Activated T-helper 17 cell treated with anti-CD3 and anti-CD28 coated beads, Interleukin-2, amount 50 U/mL, for 72 hours (primary cell): Measurements from ENCODE around the gene SNX3. TPM values are rescaled to one million over a fixed set of nuclear protein-coding genes. Genes with fewer than 3 reads are reported as not detected.

Source experiments
- ATAC-seq: fragments of 150-1000 bp; cut with Tn5 transposase; replicated peaks from 2 replicates; pipeline ENCODE4 v1.10.0; 2021; ENCODE audit warnings: mild to moderate bottlenecking, moderate library complexity
- H3K27ac Mint-ChIP-seq: one replicate; pipeline ENCODE4 v1.8.0; 2022; ENCODE audit warnings: mixed read lengths
- H3K27me3 Mint-ChIP-seq: one replicate; pipeline ENCODE4 v1.8.0; 2022; ENCODE audit warnings: mixed read lengths
- H3K36me3 Mint-ChIP-seq: one replicate; pipeline ENCODE4 v1.8.0; 2022; ENCODE audit warnings: low read depth, mild to moderate bottlenecking, mixed read lengths
- H3K4me1 Mint-ChIP-seq: one replicate; pipeline ENCODE4 v1.8.0; 2022; ENCODE audit warnings: mixed read lengths
- H3K4me3 Mint-ChIP-seq: one replicate; pipeline ENCODE4 v1.8.0; 2022; ENCODE audit warnings: mild to moderate bottlenecking, mixed read lengths
- H3K9me3 Mint-ChIP-seq: one replicate; pipeline ENCODE4 v1.8.0; 2022; ENCODE audit warnings: mixed read lengths
- total RNA-seq, 2 donors: library from RNA; stranded (reverse); gene quantifications; one replicate each; pipeline ENCODE4 v1.2.3, GENCODE V29; 2022

SNX3 gene
- total RNA-seq, 2 donors from 2014 or later: 60.1 to 84.6 TPM

- peaks cover 4% of the 10 kb centered on the region for H3K4me1 Mint-ChIP-seq
- peak; percentile 19 for ATAC-seq
- H3K27ac Mint-ChIP-seq: no peak overlapping the region
- peak overlapping the region; percentile 31 for H3K4me3 Mint-ChIP-seq
- no peaks in the 10 kb centered on the region for H3K9me3 Mint-ChIP-seq
- H3K36me3 Mint-ChIP-seq: no peaks in the 10 kb centered on the region
- peaks cover 71% of the 10 kb centered on the region for H3K27me3 Mint-ChIP-seq
Measured at GRCh38 chr6:108175592-108176279, 85.1 kb downstream of the SNX3 start.

GRCh38 chr6:108175176-108175591, 85.7 kb downstream of the SNX3 start:
- Mint-ChIP-seq H3K36me3 (no peaks in the 10 kb centered on the region), H3K4me1 (peaks cover 4% of the 10 kb centered on the region), H3K27me3 (peaks cover 67% of the 10 kb centered on the region), H3K9me3 (no peaks in the 10 kb centered on the region), H3K4me3 (peak overlapping the region; percentile 31), H3K27ac (no peak overlapping the region)
- ATAC-seq: no peak

GRCh38 chr6:108174371-108175175, 86.3 kb downstream of the SNX3 start:
- peaks cover 62% of the 10 kb centered on the region for H3K27me3 Mint-ChIP-seq
- H3K4me1 Mint-ChIP-seq: peaks cover 4% of the 10 kb centered on the region
- H3K27ac Mint-ChIP-seq: no peak overlapping the region
- no peak for ATAC-seq
- H3K36me3 Mint-ChIP-seq: no peaks in the 10 kb centered on the region
- no peaks in the 10 kb centered on the region for H3K9me3 Mint-ChIP-seq
- H3K4me3 Mint-ChIP-seq: peak overlapping the region; percentile 31

GRCh38 chr6:108171918-108172516, 88.8 kb downstream of the SNX3 start:
- H3K27ac Mint-ChIP-seq: no peak overlapping the region
- no peak overlapping the region for H3K4me3 Mint-ChIP-seq
- no peak for ATAC-seq
- H3K4me1 Mint-ChIP-seq: peaks cover 11% of the 10 kb centered on the region
- H3K9me3 Mint-ChIP-seq: no peaks in the 10 kb centered on the region
- no peaks in the 10 kb centered on the region for H3K36me3 Mint-ChIP-seq
- peaks cover 63% of the 10 kb centered on the region for H3K27me3 Mint-ChIP-seq

GRCh38 chr6:108171291-108171917, 89.4 kb downstream of the SNX3 start:
- H3K36me3 Mint-ChIP-seq: no peaks in the 10 kb centered on the region
- H3K4me1 Mint-ChIP-seq: peaks cover 11% of the 10 kb centered on the region
- no peak overlapping the region for H3K27ac Mint-ChIP-seq
- H3K4me3 Mint-ChIP-seq: no peak overlapping the region
- no peak for ATAC-seq
- H3K27me3 Mint-ChIP-seq: peaks cover 62% of the 10 kb centered on the region
- no peaks in the 10 kb centered on the region for H3K9me3 Mint-ChIP-seq

- Mint-ChIP-seq H3K27me3 (peaks cover 63% of the 10 kb centered on the region), H3K4me1 (peaks cover 18% of the 10 kb centered on the region), H3K4me3 (no peak overlapping the region), H3K27ac (no peak overlapping the region), H3K36me3 (peaks cover 5% of the 10 kb centered on the region), H3K9me3 (no peaks in the 10 kb centered on the region)
- no peak for ATAC-seq
Measured at GRCh38 chr6:108170332-108171290, 90.2 kb downstream of the SNX3 start.

GRCh38 chr6:108169464-108170331, 91.1 kb downstream of the SNX3 start:
- H3K36me3 Mint-ChIP-seq: peaks cover 9% of the 10 kb centered on the region
- peak overlapping the region; percentile 69 for H3K4me3 Mint-ChIP-seq
- peaks cover 21% of the 10 kb centered on the region for H3K4me1 Mint-ChIP-seq
- peaks cover 67% of the 10 kb centered on the region for H3K27me3 Mint-ChIP-seq
- ATAC-seq: no peak
- H3K9me3 Mint-ChIP-seq: no peaks in the 10 kb centered on the region
- no peak overlapping the region for H3K27ac Mint-ChIP-seq

GRCh38 chr6:108168501-108169463, 92.1 kb downstream of the SNX3 start:
- H3K27ac Mint-ChIP-seq: no peak overlapping the region
- peaks cover 17% of the 10 kb centered on the region for H3K4me1 Mint-ChIP-seq
- H3K4me3 Mint-ChIP-seq: peak overlapping the region; percentile 69
- peaks cover 14% of the 10 kb centered on the region for H3K36me3 Mint-ChIP-seq
- H3K27me3 Mint-ChIP-seq: peaks cover 71% of the 10 kb centered on the region
- ATAC-seq: peak; percentile 42
- no peaks in the 10 kb centered on the region for H3K9me3 Mint-ChIP-seq

- Mint-ChIP-seq H3K27ac (no peak overlapping the region), H3K36me3 (peaks cover 14% of the 10 kb centered on the region)
- ATAC-seq: no peak
Measured at GRCh38 chr6:108168090-108168463, 92.8 kb downstream of the SNX3 start.

GRCh38 chr6:108167449-108168089, 93.3 kb downstream of the SNX3 start:
- no peak for ATAC-seq
- peak overlapping the region; percentile 69 for H3K4me3 Mint-ChIP-seq

More at GRCh38 chr6:108168090-108168463, 92.8 kb downstream of the SNX3 start:
- H3K27me3 Mint-ChIP-seq: peaks cover 74% of the 10 kb centered on the region
- peaks cover 17% of the 10 kb centered on the region for H3K4me1 Mint-ChIP-seq
- H3K4me3 Mint-ChIP-seq: peak overlapping the region; percentile 69
- H3K9me3 Mint-ChIP-seq: no peaks in the 10 kb centered on the region

GRCh38 chr6:108166664-108167448, 94.0 kb downstream of the SNX3 start:
- peaks cover 17% of the 10 kb centered on the region for H3K4me1 Mint-ChIP-seq
- H3K36me3 Mint-ChIP-seq: peaks cover 14% of the 10 kb centered on the region
- no peak for ATAC-seq
- H3K9me3 Mint-ChIP-seq: no peaks in the 10 kb centered on the region
- no peak overlapping the region for H3K27ac Mint-ChIP-seq
- peak overlapping the region; percentile 69 for H3K4me3 Mint-ChIP-seq
- H3K27me3 Mint-ChIP-seq: peaks cover 74% of the 10 kb centered on the region

More at GRCh38 chr6:108167449-108168089, 93.3 kb downstream of the SNX3 start:
- no peaks in the 10 kb centered on the region for H3K9me3 Mint-ChIP-seq
- peaks cover 17% of the 10 kb centered on the region for H3K4me1 Mint-ChIP-seq
- peaks cover 74% of the 10 kb centered on the region for H3K27me3 Mint-ChIP-seq
- peaks cover 14% of the 10 kb centered on the region for H3K36me3 Mint-ChIP-seq
- H3K27ac Mint-ChIP-seq: no peak overlapping the region
